ENCODE results near the gene PPP3CA.

Gene PPP3CA

DNA sequence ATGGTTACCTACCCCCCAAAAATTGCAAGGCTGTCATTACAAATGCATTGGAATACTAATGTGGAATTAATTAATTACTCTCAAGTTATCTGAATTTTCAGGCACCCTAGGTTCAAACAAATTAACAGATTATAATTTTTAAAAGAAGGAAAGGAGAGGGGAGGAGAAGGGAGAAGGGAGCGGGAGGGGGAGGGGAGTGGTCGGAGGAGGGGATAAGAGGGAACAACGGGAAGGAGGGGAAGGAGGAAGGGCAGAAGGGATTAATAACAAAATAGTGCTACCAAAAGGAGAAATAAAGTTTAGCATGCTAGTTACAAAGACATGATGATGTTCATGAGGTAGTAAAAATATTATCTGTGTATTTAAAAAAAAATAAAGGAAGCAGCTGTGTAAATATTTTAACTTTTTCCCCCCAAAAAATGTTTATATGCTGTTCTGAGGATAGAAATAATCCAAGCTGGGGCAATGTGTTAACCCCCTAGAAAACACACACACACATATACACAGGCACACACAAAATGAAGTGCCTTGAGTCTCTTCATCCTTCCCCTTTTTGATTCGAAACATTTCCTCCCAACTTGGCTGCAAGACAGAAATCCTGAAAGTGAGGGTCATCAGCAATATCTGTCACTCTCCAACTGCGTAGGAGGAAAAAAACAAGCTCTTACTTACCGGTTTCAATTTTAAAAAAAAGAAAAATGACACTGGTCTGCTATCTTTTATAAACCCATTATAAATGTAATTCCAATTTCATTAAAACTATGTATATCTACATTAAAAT is 58.8 kb downstream of the PPP3CA start:
- no peak for DNase-seq (ENCODE audit: low read depth in 2 of 2)

GRCh38 chr4:101287324-101287723 is 60.0 kb downstream of the PPP3CA start:
- no peak for DNase-seq (ENCODE audit: low read depth in 2 of 2)

- DNase-seq (ENCODE audit: low read depth in 2 of 2) = no peak
These were observed 60.7 kb downstream of the PPP3CA start for GRCh38 chr4:101286663-101287062.

DNA sequence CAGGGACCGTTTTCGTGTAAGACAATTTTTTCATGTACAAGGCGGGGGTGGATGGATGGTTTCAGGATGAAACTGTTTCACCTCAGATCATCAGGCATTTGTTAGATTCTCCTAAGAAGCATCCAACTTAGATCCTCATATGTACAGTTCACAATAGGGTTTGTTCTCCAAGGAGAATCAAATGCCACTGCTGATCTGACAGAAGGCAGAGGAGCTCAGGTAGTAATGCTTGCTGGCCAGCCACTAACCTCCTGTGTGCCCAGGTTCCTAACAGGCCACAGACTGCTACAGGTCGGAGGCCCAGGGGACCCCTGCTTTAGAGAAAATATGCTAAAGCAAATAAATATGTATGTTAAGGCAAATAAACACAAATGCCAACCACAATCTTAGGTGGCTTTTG is 61.3 kb downstream of the PPP3CA start:
- no peak for DNase-seq (ENCODE audit: low read depth in 2 of 2)

DNA sequence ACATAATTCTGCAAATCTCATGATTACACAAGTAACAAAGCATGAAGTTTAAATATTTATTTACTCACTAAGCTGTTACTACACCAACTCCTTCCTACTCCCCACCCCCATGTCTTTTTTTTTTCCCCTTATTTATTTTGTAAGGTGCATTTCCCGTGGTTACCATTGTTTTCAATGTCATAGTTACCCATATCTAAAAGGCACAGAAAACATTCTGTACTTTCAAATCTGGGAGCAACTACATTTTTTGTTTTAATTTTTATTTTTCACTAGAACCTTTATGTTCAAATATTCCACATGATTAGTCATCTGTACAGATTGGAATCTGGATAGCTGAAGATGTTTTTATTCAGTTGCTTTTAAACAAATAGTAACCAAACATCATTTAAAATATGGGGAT is 62.8 kb downstream of the PPP3CA start:
- DNase-seq (ENCODE audit: low read depth in 2 of 2) = no peak

DNA sequence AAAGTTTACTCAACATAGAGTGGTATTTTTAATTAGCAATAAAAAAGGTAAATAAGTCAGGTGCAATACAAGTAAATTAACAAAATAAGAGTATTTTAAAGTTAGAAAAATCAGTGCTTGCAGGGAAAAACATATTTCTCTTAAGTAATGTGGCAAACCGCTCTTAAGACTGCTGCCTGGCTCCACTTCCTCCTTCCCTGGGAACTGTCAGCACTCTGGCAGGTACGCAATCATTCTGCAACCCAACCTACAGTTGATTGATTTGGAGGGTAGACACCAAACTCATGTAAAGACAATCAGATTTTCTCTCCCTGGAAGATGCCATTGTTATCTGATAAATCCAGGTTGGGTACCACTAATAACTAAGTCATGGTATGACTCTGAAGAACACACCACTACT is 63.9 kb downstream of the PPP3CA start:
- DNase-seq (ENCODE audit: low read depth in 2 of 2) = no peak

DNA sequence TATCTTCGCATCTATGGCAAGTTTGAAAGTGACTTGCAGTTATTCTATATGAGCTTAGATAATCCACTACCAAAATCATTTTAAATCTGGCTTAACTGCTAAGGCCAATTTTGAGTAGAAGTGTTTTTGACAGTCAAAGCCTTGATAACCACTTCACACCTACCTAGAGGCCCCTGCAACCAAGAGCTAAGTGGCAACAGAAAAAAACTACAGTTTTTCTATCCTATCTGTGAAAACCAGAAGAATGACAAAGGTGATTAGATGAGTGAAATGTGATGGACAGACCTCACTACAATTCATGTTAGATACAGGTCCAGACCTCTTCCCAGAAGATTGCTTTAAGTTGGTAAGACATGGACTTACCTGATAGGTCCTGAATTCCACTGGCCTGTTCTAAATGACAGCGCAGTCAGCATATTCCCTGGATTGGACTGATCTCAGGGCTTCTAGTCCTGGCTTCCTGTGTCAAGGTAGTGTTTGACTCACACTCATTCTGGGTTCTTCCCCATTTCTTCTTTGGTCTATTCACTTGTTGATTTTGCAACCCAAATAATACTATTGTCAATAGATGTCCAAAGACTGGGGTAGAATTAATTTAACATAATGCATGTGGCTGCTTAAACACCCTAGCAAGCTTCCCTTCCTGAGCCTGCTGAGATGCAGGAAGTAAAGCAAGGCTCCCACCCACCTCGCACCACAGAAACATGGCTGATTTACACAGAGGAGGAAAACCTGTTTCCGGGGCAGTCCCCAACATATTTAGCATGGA is 65.1 kb downstream of the PPP3CA start:
- no peak for DNase-seq (ENCODE audit: low read depth in 2 of 2)

- no peak for DNase-seq (ENCODE audit: low read depth in 2 of 2)
These were observed 66.3 kb downstream of the PPP3CA start for GRCh38 chr4:101280866-101281600.

- DNase-seq (ENCODE audit: low read depth in 2 of 2) = no peak
These were observed 67.9 kb downstream of the PPP3CA start for GRCh38 chr4:101279377-101279871.

DNA sequence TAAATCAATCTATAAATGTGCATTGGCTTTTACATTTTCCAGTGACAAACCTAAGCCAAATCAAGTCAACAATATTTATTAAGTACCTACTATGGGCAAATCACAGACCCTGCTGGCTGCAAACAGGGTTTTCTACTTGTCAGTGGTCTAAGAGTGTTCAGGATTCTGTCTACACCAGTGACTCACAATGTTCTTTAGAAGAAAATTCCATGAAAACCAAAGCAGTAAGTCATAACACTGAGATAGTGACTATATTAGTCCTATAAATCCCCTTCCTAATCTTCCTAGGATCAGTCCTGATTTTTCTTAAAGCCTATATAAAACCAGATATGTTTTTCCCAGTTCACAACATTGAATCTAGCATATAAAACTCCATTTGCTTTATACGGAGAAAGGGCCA is 69.7 kb downstream of the PPP3CA start:
- no peak for DNase-seq (ENCODE audit: low read depth in 2 of 2)

- DNase-seq (ENCODE audit: low read depth in 2 of 2) = no peak
These were observed 70.7 kb downstream of the PPP3CA start for GRCh38 chr4:101276661-101277060.

GRCh38 chr4:101274888-101275752 is 72.2 kb downstream of the PPP3CA start:
- no peak for DNase-seq (ENCODE audit: low read depth in 2 of 2)

GRCh38 chr4:101271516-101271915 is 75.8 kb downstream of the PPP3CA start:
- no peak for DNase-seq (ENCODE audit: low read depth in 2 of 2)

GRCh38 chr4:101269682-101270081 is 77.6 kb downstream of the PPP3CA start:
- DNase-seq (ENCODE audit: low read depth in 2 of 2) = no peak

DNA sequence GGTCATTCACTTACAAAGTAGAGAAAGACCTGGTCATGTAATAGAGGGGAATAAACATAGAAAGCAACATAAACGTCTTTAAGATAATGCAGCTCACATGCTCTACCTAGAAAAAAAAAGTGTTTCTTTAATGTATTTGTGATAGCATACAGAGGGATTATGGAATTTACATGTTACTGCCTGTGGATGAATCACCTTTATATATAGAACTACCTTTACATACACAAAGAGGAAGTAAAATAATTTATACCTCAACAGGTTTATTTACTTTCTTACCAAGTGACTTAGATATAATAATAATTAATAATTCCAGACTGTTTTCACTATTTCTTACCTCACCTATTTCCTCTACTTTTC is 81.5 kb downstream of the PPP3CA start:
- no peak for DNase-seq (ENCODE audit: low read depth in 2 of 2)

GRCh38 chr4:101264993-101265815 is 82.1 kb downstream of the PPP3CA start:
- DNase-seq (ENCODE audit: low read depth in 2 of 2) = no peak

- DNase-seq (ENCODE audit: low read depth in 2 of 2) = no peak
These were observed 82.8 kb downstream of the PPP3CA start for GRCh38 chr4:101264512-101264911.

GRCh38 chr4:101262683-101263082 is 84.6 kb downstream of the PPP3CA start:
- DNase-seq (ENCODE audit: low read depth in 2 of 2) = no peak

GRCh38 chr4:101259876-101260275 is 87.5 kb downstream of the PPP3CA start:
- DNase-seq (ENCODE audit: low read depth in 2 of 2) = no peak

- no peak for DNase-seq (ENCODE audit: low read depth in 2 of 2)
These were observed 88.4 kb downstream of the PPP3CA start for GRCh38 chr4:101258883-101259282.

DNA sequence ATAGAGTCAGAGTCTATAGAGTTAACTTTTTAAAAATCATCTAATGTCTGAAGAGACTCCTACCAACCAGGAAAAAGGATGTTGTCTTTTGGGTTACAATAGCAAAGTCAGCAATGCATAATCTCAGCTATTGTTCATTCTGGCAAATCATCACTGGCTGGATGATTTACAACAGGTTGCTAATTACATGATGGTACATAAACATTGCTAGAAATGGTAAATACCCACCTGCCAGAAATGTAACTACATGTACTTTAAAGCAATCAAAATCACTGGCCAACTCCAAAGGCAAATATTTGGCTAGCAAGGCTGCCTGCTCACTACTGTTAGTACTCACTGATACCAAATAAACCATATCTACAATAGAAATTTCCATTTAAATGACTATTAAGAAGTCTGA is 91.1 kb downstream of the PPP3CA start:
- DNase-seq (ENCODE audit: low read depth in 2 of 2) = no peak

All from stimulated activated CD8-positive, alpha-beta memory T cell treated with anti-CD3 and anti-CD28 coated beads, Interleukin-15, amount 100 ng/mL, for 4 hours (primary cell).